ENCODE results near the gene DOCK9.

The DOCK9 gene

DNA sequence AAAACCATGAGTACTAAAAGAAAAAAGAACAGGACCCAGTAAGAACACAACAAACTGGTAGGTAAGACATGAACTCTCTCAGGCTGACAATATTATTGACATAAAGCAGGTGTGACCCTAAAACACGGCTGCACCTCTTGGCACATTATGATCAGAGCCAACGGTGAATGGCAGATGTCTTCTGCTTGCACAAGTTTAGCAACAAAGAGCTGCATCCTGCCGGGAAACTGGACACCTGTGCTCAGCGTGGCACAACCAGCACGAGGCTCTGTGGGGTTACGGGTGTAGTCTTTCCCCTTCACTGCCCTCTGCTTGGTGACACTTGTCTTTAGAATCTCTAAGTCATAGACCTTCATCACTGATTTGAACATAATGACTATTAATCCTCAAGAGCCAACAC is 97.9 kb downstream of the DOCK9 start:
- H3K4me3 ChIP-seq (replicated peaks in 1 of 2; ENCODE audit: low read depth in 2 of 2, low read length in 2 of 2): no peak overlapping the region
- DNase-seq (ENCODE audit: low read depth in 2 of 2): no peak
- TF ChIP-seq CTCF (IDR thresholded peaks at IDR 0.05; ENCODE audit: low read depth, low read length): no peak

GRCh38 chr13:98879127-98879520 is 98.7 kb downstream of the DOCK9 start:
- no peak overlapping the region for H3K4me3 ChIP-seq (replicated peaks in 1 of 2; ENCODE audit: low read depth in 2 of 2, low read length in 2 of 2)
- no peak for DNase-seq (ENCODE audit: low read depth in 2 of 2)
- no peak for TF ChIP-seq CTCF (IDR thresholded peaks at IDR 0.05; ENCODE audit: low read depth, low read length)

DNA sequence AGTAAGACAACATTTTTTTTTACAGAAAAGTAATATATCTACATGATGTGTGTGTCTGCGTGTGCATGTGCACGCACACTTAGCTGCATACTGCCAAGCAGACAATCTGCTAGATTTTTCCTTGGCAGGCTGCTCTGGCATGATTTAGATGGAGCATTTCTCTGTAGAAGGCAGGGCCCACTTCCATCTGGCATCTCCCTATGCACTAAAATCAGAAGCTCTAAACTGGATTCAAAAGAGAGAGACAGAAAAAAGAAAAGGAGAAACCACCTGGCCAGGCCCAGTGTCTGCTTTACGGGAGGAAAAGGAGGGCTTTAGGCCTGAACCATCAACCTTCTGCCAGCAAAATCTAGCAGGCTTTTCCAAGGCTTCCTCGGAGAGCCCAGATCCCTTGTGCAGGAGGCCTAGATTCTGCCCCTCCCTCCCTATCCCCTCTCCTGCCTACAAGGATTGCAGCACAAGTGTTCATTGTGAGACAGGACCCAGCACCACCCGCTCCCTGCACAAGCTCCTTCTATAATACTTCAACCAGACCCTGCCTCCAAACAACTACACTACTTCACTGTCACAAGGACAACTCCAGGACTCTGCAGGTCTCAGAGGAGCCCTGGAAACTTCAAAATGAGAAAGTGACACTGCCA is 99.3 kb downstream of the DOCK9 start:
- no peak for TF ChIP-seq CTCF (IDR thresholded peaks at IDR 0.05; ENCODE audit: low read depth, low read length)
- no peak overlapping the region for H3K4me3 ChIP-seq (replicated peaks in 1 of 2; ENCODE audit: low read depth in 2 of 2, low read length in 2 of 2)
- no peak for DNase-seq (ENCODE audit: low read depth in 2 of 2)

- H3K4me3 ChIP-seq (replicated peaks in 1 of 2; ENCODE audit: low read depth in 2 of 2, low read length in 2 of 2): no peak overlapping the region
- no peak for TF ChIP-seq CTCF (IDR thresholded peaks at IDR 0.05; ENCODE audit: low read depth, low read length)
- DNase-seq (ENCODE audit: low read depth in 2 of 2): no peak
These were observed 99.9 kb downstream of the DOCK9 start for GRCh38 chr13:98877936-98878335.

DNA sequence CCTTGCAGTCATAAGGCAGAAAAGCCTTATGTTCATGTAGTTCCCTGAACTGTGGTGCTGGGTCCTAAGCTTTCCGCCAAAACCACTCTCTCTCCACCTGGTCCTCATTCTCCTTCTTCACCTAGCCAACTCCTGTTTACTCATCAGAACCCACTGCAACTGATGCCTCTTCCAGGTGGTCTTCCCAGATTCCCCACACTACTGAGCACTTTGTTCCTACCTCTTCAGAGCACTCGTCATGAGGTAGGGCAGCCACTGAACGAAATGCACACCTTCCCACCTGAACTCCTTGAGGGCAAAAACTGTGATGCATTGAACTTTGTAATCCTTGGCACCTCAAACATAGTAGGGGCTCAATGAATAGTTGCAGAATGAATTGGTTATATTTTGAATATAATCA is 100.4 kb downstream of the DOCK9 start:
- no peak overlapping the region for H3K4me3 ChIP-seq (replicated peaks in 1 of 2; ENCODE audit: low read depth in 2 of 2, low read length in 2 of 2)
- TF ChIP-seq CTCF (IDR thresholded peaks at IDR 0.05; ENCODE audit: low read depth, low read length): no peak
- no peak for DNase-seq (ENCODE audit: low read depth in 2 of 2)

GRCh38 chr13:98875146-98875729 is 102.6 kb downstream of the DOCK9 start:
- no peak for TF ChIP-seq CTCF (IDR thresholded peaks at IDR 0.05; ENCODE audit: low read depth, low read length)
- no peak for DNase-seq (ENCODE audit: low read depth in 2 of 2)
- H3K4me3 ChIP-seq (replicated peaks in 1 of 2; ENCODE audit: low read depth in 2 of 2, low read length in 2 of 2): no peak overlapping the region

DNA sequence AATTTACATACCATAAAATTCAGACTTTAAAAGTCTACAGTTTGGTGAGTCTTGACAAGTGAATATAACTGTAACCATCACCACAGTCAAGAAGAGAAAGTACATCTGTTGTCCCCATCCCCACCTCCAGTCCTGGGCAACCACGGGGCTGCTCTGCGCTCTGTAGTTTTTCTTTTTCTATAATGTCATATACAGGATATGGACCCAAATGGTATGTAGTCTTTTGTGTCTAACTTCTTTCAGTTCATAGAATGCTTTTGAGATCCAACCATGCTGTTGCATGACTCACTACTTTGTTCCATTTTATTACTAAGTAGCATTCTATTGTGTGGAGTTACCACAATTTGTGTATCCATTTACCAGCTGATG is 103.9 kb downstream of the DOCK9 start:
- DNase-seq (ENCODE audit: low read depth in 2 of 2): peak in 1 of 2 donors; percentile 21
- no peak overlapping the region for H3K4me3 ChIP-seq (replicated peaks in 1 of 2; ENCODE audit: low read depth in 2 of 2, low read length in 2 of 2)
- no peak for TF ChIP-seq CTCF (IDR thresholded peaks at IDR 0.05; ENCODE audit: low read depth, low read length)
